Renal cortex interstitium (tissue), 15 donors: ENCODE data around the gene CXXC4. TPM values are rescaled to one million over a fixed set of nuclear protein-coding genes. Genes with fewer than 3 reads are reported as not detected.

ENCODE experiments used
- DNase-seq, 11 donors: peaks; one replicate each; pipeline ENCODE4 v3.0.0-alpha.2; 2013; ENCODE audit warnings: low read depth in 9 of 11, low spot score in 4 of 11; ENCODE audit errors: extremely low read depth in 1 of 11
- long read RNA-seq, 16 experiments: transcript quantifications; one replicate each; lab custom pipeline, GENCODE V29; 2026
- polyA plus RNA-seq, 3 donors: library from polyadenylated mRNA; unstranded; fragments of 120-200 nt; gene quantifications; one replicate each; pipeline ENCODE4 v1.2.1, GENCODE V29; 2013; ENCODE audit not compliant: insufficient read length in 3 of 3

The CXXC4 gene
- 10 to 100 TPM in 1 of 3 donors, 1 to 10 TPM in 2; 8.7 to 10.2 (median 9.4) TPM for polyA plus RNA-seq
- long read RNA-seq, donor 1, result 0 reads
- long read RNA-seq, donor 2, partial matches to known transcripts, result 0 of 1 reads
- long read RNA-seq, donor 2, other reads (novel, unspliced or antisense), result 0 of 1 reads
- long read RNA-seq, donor 3, result 0 reads
- long read RNA-seq, donor 4, result 0 reads
- long read RNA-seq, donor 5, result 0 reads
- long read RNA-seq, donor 6, result 0 reads
- long read RNA-seq, donor 7, result 0 reads
- long read RNA-seq, donor 8, result 0 reads
- long read RNA-seq, donor 9, result 0 reads
- long read RNA-seq, donor 10, partial matches to known transcripts, result 0 of 1 reads
- long read RNA-seq, donor 10, other reads (novel, unspliced or antisense), result 0 of 1 reads
- long read RNA-seq, donor 11, full-length matches to known transcripts, result 2 of 2 reads
- long read RNA-seq, donor 11, partial matches to known transcripts, result 0 of 2 reads
- long read RNA-seq, donor 11, other reads (novel, unspliced or antisense), result 0 of 2 reads
- long read RNA-seq, donor 12, result 0 reads
- long read RNA-seq, donor 13, result 0 reads
- long read RNA-seq, donor 14, result 0 reads
- long read RNA-seq, donor 15, full-length matches to known transcripts, result 1 of 1 reads
- long read RNA-seq, donor 15, partial matches to known transcripts, result 0 of 1 reads
- long read RNA-seq, donor 15, other reads (novel, unspliced or antisense), result 0 of 1 reads
- long read RNA-seq, donor 16, full-length matches to known transcripts, result 3 of 3 reads
- long read RNA-seq, donor 16, partial matches to known transcripts, result 0 of 3 reads
- long read RNA-seq, donor 16, other reads (novel, unspliced or antisense), result 0 of 3 reads

- DNase-seq, result peak in 8 of 11 donors; percentile 52 to 86 (median 75)
Observed at GRCh38 chr4:104494822-104495559, at the start of gene CXXC4. TSS of gene CXXC4 (minus strand) at chr4:104494894. CDS start at chr4:104491802, 3,092 bp downstream.

- DNase-seq, result no peak
Observed at GRCh38 chr4:104533156-104533555, 38.5 kb upstream of the CXXC4 start.

- DNase-seq, result no peak
Observed at GRCh38 chr4:104532677-104533076, 38.0 kb upstream of the CXXC4 start.

GRCh38 chr4:104531390-104531789 is 36.7 kb upstream of the CXXC4 start:
- peak in 2 of 11 donors; percentile 1 to 3 for DNase-seq

GRCh38 chr4:104530426-104530825 is 35.7 kb upstream of the CXXC4 start:
- DNase-seq, result no peak

GRCh38 chr4:104524591-104524990 is 29.9 kb upstream of the CXXC4 start:
- no peak for DNase-seq

- no peak for DNase-seq
Observed at GRCh38 chr4:104524026-104524425, 29.3 kb upstream of the CXXC4 start.

GRCh38 chr4:104519588-104519987 is 24.9 kb upstream of the CXXC4 start:
- DNase-seq, result no peak

GRCh38 chr4:104516884-104517283 is 22.2 kb upstream of the CXXC4 start:
- no peak for DNase-seq

GRCh38 chr4:104508224-104508623 is 13.5 kb upstream of the CXXC4 start:
- no peak for DNase-seq

GRCh38 chr4:104507112-104507511 is 12.4 kb upstream of the CXXC4 start:
- DNase-seq, result no peak

- DNase-seq, result no peak
Observed at GRCh38 chr4:104504536-104504935, 9.8 kb upstream of the CXXC4 start.

GRCh38 chr4:104502471-104502870 is 7.8 kb upstream of the CXXC4 start:
- no peak for DNase-seq

- DNase-seq, result no peak
Observed at GRCh38 chr4:104501290-104501689, 6.6 kb upstream of the CXXC4 start.

GRCh38 chr4:104500442-104500841 is 5.7 kb upstream of the CXXC4 start:
- no peak for DNase-seq

GRCh38 chr4:104494185-104494584 is 509 bp downstream of the CXXC4 start:
- DNase-seq, result no peak

GRCh38 chr4:104493081-104493831 is 1.4 kb downstream of the CXXC4 start:
- DNase-seq, result no peak

GRCh38 chr4:104492183-104492771 is 2.4 kb downstream of the CXXC4 start:
- DNase-seq, result peak in 2 of 11 donors; percentile 17 to 22
